GM12878 (cell line): ENCODE measurements around the gene DGKA. TPM values are rescaled to one million over a fixed set of nuclear protein-coding genes. Genes with fewer than 3 reads are reported as not detected.
A peak's percentile ranks its signal among the peaks of the same experiment; 100 is the strongest.

ENCODE experiments used
- BMI1 ChIP-seq: fragments of 450-650 bp; IDR thresholded peaks from 2 replicates; pipeline ENCODE4 v1.6.1; 2016; ENCODE audit warnings: mild to moderate bottlenecking, moderate library complexity, borderline replicate concordance
- CBFB ChIP-seq: IDR thresholded peaks from 2 replicates; pipeline ENCODE4 v1.6.1; 2016; ENCODE audit warnings: antibody characterized with exemption, low read depth
- CHD4 ChIP-seq: fragments of 200-600 bp; sonication (generic); IDR thresholded peaks from 2 replicates; pipeline ENCODE4 v1.6.1; 2016; ENCODE audit warnings: mild to moderate bottlenecking
- E2F4 ChIP-seq: IDR thresholded peaks from 2 replicates; pipeline ENCODE4 v1.6.1; 2012; ENCODE audit warnings: low read depth, low read length, improper control_type of control experiment
- ETV6 ChIP-seq, 2 experiments: fragments of 450-650 bp in 1 of 2; IDR thresholded peaks in 1 of 2; conservative IDR thresholded peaks in 1 of 2; 2 replicates each; pipeline ENCODE4 v1.6.1; 2014; ENCODE audit warnings: antibody characterized with exemption in 1 of 2, borderline replicate concordance in 1 of 2, low read depth in 1 of 2, mild to moderate bottlenecking in 1 of 2, moderate library complexity in 1 of 2
- HCFC1 ChIP-seq: fragments of 150-350 bp; IDR thresholded peaks from 2 replicates; pipeline ENCODE4 v1.6.1; 2014; ENCODE audit warnings: low read length
- MXI1 ChIP-seq: fragments of 150-350 bp; IDR thresholded peaks from 2 replicates; pipeline ENCODE4 v1.6.1; 2011; ENCODE audit warnings: low read depth, mild to moderate bottlenecking, inconsistent platforms, low read length, improper control_type of control experiment
- NFYA ChIP-seq: IDR thresholded peaks from 2 replicates; pipeline ENCODE4 v1.6.1; 2011; ENCODE audit warnings: low read depth, mild to moderate bottlenecking, low read length, improper control_type of control experiment, borderline replicate concordance
- PAX5 ChIP-seq: IDR thresholded peaks from 2 replicates; pipeline ENCODE4 v1.6.1; 2011; ENCODE audit warnings: low read depth, low read length, borderline replicate concordance
- PKNOX1 ChIP-seq: fragments of 450-650 bp; IDR thresholded peaks from 2 replicates; pipeline ENCODE4 v1.6.1; 2016; ENCODE audit warnings: mild to moderate bottlenecking
- POLR2A ChIP-seq: IDR thresholded peaks from 2 replicates; pipeline ENCODE4 v1.6.1; 2011; ENCODE audit warnings: low read depth, mild to moderate bottlenecking, low read length
- POU2F2 ChIP-seq: IDR thresholded peaks from 3 replicates; pipeline ENCODE4 v1.6.1; 2011; ENCODE audit warnings: low read depth, mild to moderate bottlenecking, low read length, borderline replicate concordance
- RCOR1 ChIP-seq: conservative IDR thresholded peaks from 2 replicates; pipeline ENCODE4 v1.6.1; 2012; ENCODE audit warnings: low read depth, low read length, improper control_type of control experiment
- RELA ChIP-seq: fragments of 450-650 bp; IDR thresholded peaks from 2 replicates; pipeline ENCODE4 v1.8.0; 2014; ENCODE audit warnings: borderline replicate concordance; ENCODE audit not compliant: partially characterized antibody
- SIX5 ChIP-seq: IDR thresholded peaks from 2 replicates; pipeline ENCODE4 v1.6.1; 2011; ENCODE audit warnings: mild to moderate bottlenecking, low read depth, low read length, moderate library complexity; ENCODE audit not compliant: severe bottlenecking
- SMAD5 ChIP-seq: IDR thresholded peaks from 2 replicates; pipeline ENCODE4 v1.6.1; 2016; ENCODE audit warnings: antibody characterized with exemption, low read depth
- SMARCA5 ChIP-seq: fragments of 450-650 bp; IDR thresholded peaks from 2 replicates; pipeline ENCODE4 v1.6.1; 2017; ENCODE audit warnings: mild to moderate bottlenecking
- SMC3 ChIP-seq: IDR thresholded peaks from 2 replicates; pipeline ENCODE4 v1.6.1; 2011; ENCODE audit warnings: low read length, improper control_type of control experiment, borderline replicate concordance
- SP1 ChIP-seq: IDR thresholded peaks from one replicate; pipeline ENCODE4 v1.6.1; 2011; ENCODE audit warnings: low read depth, low read length
- SREBF1 ChIP-seq: IDR thresholded peaks from 2 replicates; pipeline ENCODE4 v1.6.1; 2012; ENCODE audit warnings: mild to moderate bottlenecking, low read length
- polyA plus RNA-seq, 11 experiments: library from polyadenylated mRNA; depleted of rRNA in 4 of 11; unstranded in 6 of 11; stranded (reverse) in 5 of 11; fragments of >200 nt; fragmentation: Nextera tagmentation in 4 of 11; fragmentation: Illumina TruSeq in 1 of 11; extraction: Ambion mirVana in 4 of 11; extraction: Trizol in 1 of 11; gene quantifications; 1 replicate in 1 of 11; 2 replicates in 10 of 11; pipeline versions ENCODE4 v1.2.1 to v1.2.3, GENCODE V29; 2011 to 2016; ENCODE audit warnings: inconsistent platforms in 2 of 11, missing spikeins in 2 of 11, low read depth in 1 of 11
- total RNA-seq, 4 experiments: library from RNA; depleted of rRNA in 3 of 4; stranded (reverse); fragments of >200 nt in 3 of 4; fragmentation: Illumina TruSeq in 1 of 4; extraction: Trizol in 1 of 4; gene quantifications; 2 replicates each; pipeline versions ENCODE4 v1.2.1 to v1.2.3, GENCODE V29; 2013 to 2021

Gene DGKA
- total and polyA plus RNA-seq, 10 of the 15 experiments (the other 5 are each of a cell fraction or from before 2014, with no cell fraction given) = 14.0 to 65.5 (median 37.1) TPM

GRCh38 chr12:55996715-55997534, 66.0 kb downstream of the DGKA start, which contains the start of gene SUOX (continued):
- TF ChIP-seq BMI1 (no peak), PKNOX1 (peak; percentile 98), SP1 (peak; percentile 86), HCFC1 (no peak; the same call in 1 of the 2 replicates), E2F4 (no peak), MXI1 (peak; percentile 9; the same call in 1 of the 2 replicates), NFYA (peak; percentile 20; the same call in 1 of the 2 replicates), SIX5 (no peak), SMC3 (no peak), ETV6 (conservative IDR thresholded peaks at IDR 0.05 in 1 of 2, IDR thresholded peaks at IDR 0.05 in 1 of 2; ENCODE audit: borderline replicate concordance in 1 of 2, low read depth in 1 of 2) (no peak), SMAD5 (0 out of 2 replicates have a peak, but pooled peaks have one; percentile 10), POLR2A (peak; percentile 72), CBFB (no peak), RELA (no peak), POU2F2 (peak; percentile 51), SMARCA5 (no peak), SREBF1 (no peak), PAX5 (no peak), RCOR1 (no peak), CHD4 (no peak)
- TF ChIP-seq, all 136 proteins: peak for 29
